H1 (cell line): ENCODE data around the gene FNIP2. TPM values are rescaled to one million over a fixed set of nuclear protein-coding genes. Genes with fewer than 3 reads are reported as not detected.

Experiments
- CHD7 ChIP-seq: fragments of 300-600 bp; sonication (generic); IDR thresholded peaks from 2 replicates; pipeline ENCODE4 v1.7.1; 2012; ENCODE audit warnings: low read length, moderate library complexity, mild to moderate bottlenecking, inconsistent platforms; ENCODE audit not compliant: insufficient replicate concordance
- HDAC6 ChIP-seq: IDR thresholded peaks from one replicate; pipeline ENCODE4 v1.7.1; 2012; ENCODE audit warnings: low read depth, mild to moderate bottlenecking, inconsistent platforms, low read length, moderate library complexity
- polyA plus RNA-seq, 7 experiments: library from polyadenylated mRNA; depleted of rRNA in 3 of 7; stranded (reverse) in 5 of 7; unstranded in 2 of 7; fragments of >200 nt in 5 of 7; fragments of 200-250 nt in 2 of 7; gene quantifications; 1 replicate in 5 of 7; 2 replicates in 1 of 7; 4 replicates in 1 of 7; pipeline versions ENCODE4 v1.2.1 to v1.2.3, GENCODE V29; 2011 to 2013; ENCODE audit warnings: missing spikeins in 2 of 7, mixed read lengths in 2 of 7
- total RNA-seq: library from RNA; stranded (reverse); fragmentation: NEBNext Ultra II Directional; extraction: Animal tissue kit (Norgen Biotek cat#: 25700); gene quantifications from 2 replicates; pipeline ENCODE4 v1.2.1, GENCODE V29; 2021

FNIP2 gene
- total and polyA plus RNA-seq, 2 of the 8 experiments (the other 6 are each of a cell fraction or from before 2014, with no cell fraction given), result 4.0 to 13.0 TPM

DNA sequence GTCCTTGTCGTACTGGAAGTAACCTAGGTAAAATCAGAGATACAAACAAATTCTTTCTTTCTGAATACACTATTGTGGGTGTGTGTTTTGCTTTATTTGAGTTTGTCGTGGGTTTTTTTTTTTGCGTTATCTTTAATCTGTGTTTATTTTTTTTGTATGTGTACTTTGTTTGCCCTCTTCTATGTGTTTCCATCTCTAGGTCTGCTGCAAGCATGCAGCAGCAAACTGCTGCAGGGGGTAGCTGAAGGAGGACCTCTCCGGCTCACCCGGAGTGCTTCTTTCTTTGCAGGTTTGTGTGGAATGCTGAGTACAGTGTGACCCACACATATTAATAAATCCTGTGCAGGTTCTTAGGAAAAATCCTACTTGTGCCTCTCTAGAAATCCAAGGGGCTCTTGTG lies 64.8 kb downstream of the FNIP2 start (continued):
- TF ChIP-seq CHD7, result no peak
- no peak for TF ChIP-seq HDAC6
